Activated naive CD4-positive, alpha-beta T cell treated with anti-CD3 and anti-CD28 coated beads, Interleukin-2, amount 50 U/mL, for 72 hours (primary cell): ENCODE data around the gene AP1AR. TPM values are rescaled to one million over a fixed set of nuclear protein-coding genes. Genes with fewer than 3 reads are reported as not detected.
A peak's percentile ranks its signal among the peaks of the same experiment; 100 is the strongest.
"Not testable (repeated sequence)": the region's sequence is repeated elsewhere in the genome, so short reads cannot be mapped to it uniquely, and the experiment has no call there.

Experiments
- ATAC-seq, 2 donors: fragments of 150-1000 bp; cut with Tn5 transposase; 2 replicates each; pipeline ENCODE4 v1.10.0; 2021; ENCODE audit warnings: mild to moderate bottlenecking in 2 of 2, moderate library complexity in 2 of 2
- DNase-seq, 2 donors: peaks; one replicate each; pipeline ENCODE4 v3.0.0; 2021 to 2022; ENCODE audit warnings: low spot score in 2 of 2
- H3K27ac Mint-ChIP-seq, 2 donors: one replicate each; pipeline ENCODE4 v1.8.0; 2022; ENCODE audit warnings: mild to moderate bottlenecking in 2 of 2, mixed read lengths in 2 of 2
- H3K36me3 Mint-ChIP-seq, 2 donors: one replicate each; pipeline ENCODE4 v1.8.0; 2022; ENCODE audit warnings: mixed read lengths in 2 of 2
- H3K9me3 Mint-ChIP-seq, 2 donors: one replicate each; pipeline ENCODE4 v1.8.0; 2022; ENCODE audit warnings: mixed read lengths in 2 of 2
- total RNA-seq, 2 donors: library from RNA; stranded (reverse); gene quantifications; one replicate each; pipeline ENCODE4 v1.2.3, GENCODE V29; 2022

The AP1AR gene
- total RNA-seq, 2 donors from 2014 or later = 15.0 to 19.2 TPM

DNA sequence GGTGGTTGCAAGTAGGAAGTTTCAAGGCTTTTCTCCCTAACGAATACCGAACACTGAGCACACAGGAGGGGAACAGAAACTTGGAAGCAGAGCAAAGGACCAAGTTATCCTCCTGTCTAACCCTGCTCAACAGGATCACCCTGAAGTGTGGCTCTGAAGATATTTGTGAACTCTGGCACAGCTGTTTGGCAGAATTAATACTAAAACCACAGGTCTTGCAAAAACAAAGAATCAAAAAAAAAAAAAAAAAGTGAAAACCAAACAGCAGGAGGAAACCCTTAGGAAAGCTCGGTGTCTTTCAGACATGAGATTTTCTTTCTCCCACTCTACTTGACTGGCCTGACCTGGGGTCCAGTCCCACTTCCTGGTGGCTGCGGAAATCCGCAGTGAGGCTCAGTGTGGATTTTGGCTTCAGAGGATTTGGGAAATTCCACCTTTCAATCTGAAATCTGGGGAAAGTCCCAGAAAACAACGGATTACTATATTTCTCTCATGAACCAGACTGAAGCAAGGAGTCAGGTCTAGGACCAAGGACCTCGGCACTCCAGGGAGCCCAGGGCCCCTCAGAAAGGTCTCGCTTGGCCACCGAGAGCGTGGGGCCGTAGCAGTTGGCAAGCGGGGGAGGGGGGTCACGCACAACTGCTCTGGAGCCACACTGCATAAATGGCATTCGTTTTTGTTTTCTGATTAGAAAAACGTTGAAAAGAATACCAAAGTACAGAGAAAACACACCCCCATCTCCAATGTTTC is 53.2 kb downstream of the AP1AR start:
- peaks cover 26 to 68% of the 10 kb centered on the region in 2 donors for H3K36me3 Mint-ChIP-seq
- H3K27ac Mint-ChIP-seq = peak overlapping the region; percentile 96 to 97
- H3K9me3 Mint-ChIP-seq = peaks cover 0 to 7% of the 10 kb centered on the region in 2 donors
- ATAC-seq (peak in 1 of 2 donors; percentile 30), DNase-seq (no peak)

DNA sequence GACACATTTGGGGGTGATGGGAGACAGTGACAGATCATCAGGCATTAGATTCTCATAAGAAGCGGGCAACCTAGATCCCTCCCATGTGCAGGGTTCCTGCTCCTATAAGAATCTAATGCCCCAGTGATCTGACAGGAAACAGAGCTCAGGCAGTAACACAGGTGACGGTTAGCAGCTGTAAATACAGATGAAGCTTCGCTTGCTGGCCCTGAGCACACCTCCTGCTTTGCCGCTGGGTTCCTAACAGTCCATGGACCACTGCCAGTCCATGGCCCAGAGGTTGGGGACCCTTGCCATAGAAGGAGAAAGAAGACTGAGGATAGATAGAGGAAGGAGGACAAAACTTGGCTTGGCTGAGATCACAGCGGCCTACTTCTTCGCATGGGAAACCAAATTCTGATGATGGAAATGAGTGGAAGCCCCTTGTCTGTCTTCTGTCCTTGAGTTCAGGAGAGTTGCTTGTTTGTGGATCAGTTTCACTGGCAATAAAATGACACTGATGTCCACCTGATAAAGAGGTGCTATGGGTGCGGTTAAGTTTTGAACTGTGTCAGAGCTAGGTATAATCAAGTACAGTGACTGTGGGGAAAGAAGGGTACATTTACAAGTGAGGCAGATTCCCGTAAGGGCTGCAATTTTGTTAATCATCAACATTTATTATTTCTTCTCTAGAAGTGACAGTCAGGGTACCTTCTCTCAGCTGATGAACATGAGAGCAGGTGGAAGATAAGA is 55.8 kb downstream of the AP1AR start:
- Mint-ChIP-seq H3K27ac (peak overlapping the region; percentile 94 to 96), H3K36me3 (peaks cover 26 to 58% of the 10 kb centered on the region in 2 donors), H3K9me3 (peaks cover 0 to 7% of the 10 kb centered on the region in 2 donors)
- ATAC-seq (no peak), DNase-seq (no peak)

DNA sequence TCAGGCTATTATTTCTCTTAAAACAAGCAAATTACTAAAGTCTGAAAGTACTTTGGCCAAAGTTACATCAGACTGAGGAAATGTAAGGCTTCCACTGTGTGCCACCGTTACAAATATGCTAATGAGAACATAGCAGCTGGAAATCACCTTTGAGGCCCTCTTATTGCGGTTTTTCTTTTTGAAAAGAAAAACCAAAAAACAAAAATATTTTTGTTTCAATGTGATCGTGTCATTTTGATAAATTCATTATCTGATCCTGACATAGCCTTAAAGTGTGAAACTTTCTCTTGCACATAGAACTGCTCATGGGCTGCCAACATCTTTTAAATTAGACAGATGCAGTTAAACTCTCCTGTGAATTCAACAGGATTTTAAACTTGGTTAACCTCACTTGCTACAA is 56.9 kb downstream of the AP1AR start:
- Mint-ChIP-seq H3K9me3 (peaks cover 0 to 7% of the 10 kb centered on the region in 2 donors), H3K27ac (peak overlapping the region; percentile 56 to 78), H3K36me3 (peaks cover 18 to 47% of the 10 kb centered on the region in 2 donors)
- ATAC-seq (peak in 1 of 2 donors; percentile 18), DNase-seq (no peak)

DNA sequence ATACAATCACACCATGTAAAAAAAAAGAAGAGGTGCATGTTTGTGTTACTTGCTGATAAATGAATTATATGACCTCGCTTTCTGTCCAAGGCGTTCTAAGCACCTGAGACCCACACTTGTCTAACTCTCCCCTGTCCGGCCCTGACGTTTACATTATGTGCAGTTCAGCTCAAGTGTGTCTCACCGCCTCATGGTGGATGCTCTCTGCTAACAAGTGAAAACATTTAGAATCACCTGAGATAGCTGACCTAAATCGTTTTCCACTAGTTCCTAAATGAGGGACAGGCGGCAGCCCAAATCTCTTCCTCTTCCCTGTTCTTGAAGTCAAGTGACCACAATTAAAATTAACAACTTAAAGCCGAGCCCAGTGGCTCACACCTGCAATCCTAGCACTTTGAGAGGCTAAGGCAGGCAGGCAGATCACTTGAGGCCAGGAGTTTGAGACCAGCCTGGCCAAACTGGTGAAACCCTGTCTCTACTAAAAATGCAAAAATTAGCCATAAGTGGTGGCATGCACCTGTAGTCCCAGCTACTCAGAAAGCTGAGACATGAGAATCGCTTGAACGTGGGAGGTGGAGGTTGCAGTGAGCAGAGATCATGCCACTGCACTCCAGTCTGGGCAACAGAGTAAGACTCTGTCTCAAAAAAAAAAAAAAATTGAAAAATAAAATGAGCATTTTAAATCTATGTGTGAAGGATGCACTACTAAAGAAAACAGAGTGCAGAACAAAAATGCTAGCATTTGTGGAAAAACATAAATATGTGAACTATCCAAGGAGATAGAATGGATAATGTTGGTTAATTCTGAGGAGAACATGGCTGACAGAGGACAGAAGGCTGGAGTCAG is 58.0 kb downstream of the AP1AR start:
- DNase-seq (no peak), ATAC-seq (no peak)
- Mint-ChIP-seq H3K36me3 (peaks cover 15 to 36% of the 10 kb centered on the region in 2 donors), H3K9me3 (peaks cover 0 to 11% of the 10 kb centered on the region in 2 donors), H3K27ac (peak overlapping the region; percentile 62 to 78)

DNA sequence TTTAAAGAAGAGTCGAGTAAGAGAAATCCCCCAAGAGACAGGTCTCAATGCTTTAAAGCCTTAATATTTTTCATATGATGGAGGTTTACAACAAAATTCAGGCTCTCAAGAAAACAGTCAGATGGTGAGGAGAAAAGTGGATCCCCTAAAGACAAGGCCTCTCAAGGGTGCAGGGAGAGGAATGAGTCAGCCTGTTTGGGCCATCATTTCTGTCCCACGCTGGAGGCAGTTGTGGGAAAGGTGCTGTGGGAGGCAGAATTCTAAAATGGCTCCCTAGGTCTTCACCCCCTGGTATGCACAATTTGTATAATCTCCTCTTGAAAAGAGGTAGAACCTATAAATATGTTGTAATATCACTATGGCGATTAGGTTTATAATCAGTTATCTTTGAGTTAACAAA is 58.8 kb downstream of the AP1AR start:
- H3K36me3 Mint-ChIP-seq = peaks cover 8 to 28% of the 10 kb centered on the region in 2 donors
- DNase-seq = no peak
- peak; percentile 19 to 43 for ATAC-seq
- peaks cover 0 to 11% of the 10 kb centered on the region in 2 donors for H3K9me3 Mint-ChIP-seq
- H3K27ac Mint-ChIP-seq = peak overlapping the region in 1 of 2 donors; percentile 78

DNA sequence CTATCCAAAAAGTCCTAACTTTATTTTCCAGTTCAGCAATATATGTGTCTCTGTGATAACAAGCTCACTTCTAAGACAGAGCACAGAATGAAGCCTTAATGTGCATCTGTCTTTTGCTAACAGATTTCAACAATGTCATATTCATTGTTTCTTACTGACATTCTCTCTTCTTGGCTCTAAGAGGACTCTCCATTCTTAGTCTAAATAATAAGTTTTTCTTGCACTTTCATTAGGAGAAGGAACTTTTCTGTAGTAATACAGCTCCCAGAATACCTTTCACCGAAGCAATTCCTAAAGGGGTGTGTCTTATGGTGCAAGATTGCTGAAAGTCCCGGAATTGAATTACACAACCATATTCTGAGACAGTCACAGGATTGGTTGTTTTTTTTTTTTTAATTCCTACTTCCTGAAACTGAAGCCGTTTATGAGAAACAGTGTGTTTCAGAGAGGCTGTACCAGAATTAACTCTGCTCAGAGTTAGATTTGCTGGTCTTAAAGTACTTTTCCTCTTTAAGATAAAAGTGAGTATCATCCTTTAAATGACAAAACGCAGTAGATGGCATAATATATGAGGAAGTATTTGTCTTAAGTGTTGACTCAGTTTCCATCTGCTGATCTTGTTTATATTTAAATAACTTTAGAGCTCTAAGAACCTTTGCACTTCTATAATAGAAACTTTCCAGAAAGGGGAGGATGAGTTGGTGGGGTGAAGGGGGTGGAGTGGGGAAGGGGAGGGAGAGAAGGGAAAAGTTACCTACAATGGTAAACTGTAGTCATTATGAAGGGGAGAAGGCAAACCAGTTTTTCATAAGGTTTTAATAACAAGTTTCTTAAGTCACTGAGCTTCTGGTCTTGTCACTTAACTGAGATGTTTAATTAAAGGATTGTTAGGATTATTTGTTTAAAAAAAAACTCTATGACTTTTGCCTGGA is 65.6 kb downstream of the AP1AR start, which contains the start of gene ALPK1:
TSS of gene ALPK1 (plus strand) at position 421 of the 932 bp plus-strand sequence.
- Mint-ChIP-seq H3K9me3 (peaks cover 0 to 4% of the 10 kb centered on the region in 2 donors), H3K36me3 (no peaks in the 10 kb centered on the region), H3K27ac (peak within 1 kb of the TSS; percentile 95 to 96)
- DNase-seq = no peak
- peak; percentile 86 to 89 for ATAC-seq

DNA sequence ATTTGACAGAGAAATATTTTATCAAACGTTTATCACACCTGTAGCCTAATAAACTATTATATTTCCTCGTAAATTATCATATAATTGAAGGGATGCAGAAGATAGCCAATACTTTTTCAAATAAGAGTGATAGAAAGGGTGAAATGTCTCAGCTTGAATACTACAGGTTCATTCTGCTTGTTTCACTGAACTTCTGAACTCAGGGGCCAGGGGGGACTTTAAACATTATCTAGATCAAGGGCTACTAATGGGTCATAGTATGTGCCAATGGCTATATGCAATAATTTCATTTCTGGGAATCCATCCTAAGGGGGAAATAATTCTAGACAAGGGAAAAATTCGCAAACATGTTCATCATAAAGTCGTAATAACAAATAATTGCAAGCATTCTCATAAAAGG is 68.1 kb downstream of the AP1AR start:
- Mint-ChIP-seq H3K27ac (no peak overlapping the region), H3K36me3 (no peaks in the 10 kb centered on the region), H3K9me3 (no peaks in the 10 kb centered on the region)
- ATAC-seq (no peak), DNase-seq (no peak)

DNA sequence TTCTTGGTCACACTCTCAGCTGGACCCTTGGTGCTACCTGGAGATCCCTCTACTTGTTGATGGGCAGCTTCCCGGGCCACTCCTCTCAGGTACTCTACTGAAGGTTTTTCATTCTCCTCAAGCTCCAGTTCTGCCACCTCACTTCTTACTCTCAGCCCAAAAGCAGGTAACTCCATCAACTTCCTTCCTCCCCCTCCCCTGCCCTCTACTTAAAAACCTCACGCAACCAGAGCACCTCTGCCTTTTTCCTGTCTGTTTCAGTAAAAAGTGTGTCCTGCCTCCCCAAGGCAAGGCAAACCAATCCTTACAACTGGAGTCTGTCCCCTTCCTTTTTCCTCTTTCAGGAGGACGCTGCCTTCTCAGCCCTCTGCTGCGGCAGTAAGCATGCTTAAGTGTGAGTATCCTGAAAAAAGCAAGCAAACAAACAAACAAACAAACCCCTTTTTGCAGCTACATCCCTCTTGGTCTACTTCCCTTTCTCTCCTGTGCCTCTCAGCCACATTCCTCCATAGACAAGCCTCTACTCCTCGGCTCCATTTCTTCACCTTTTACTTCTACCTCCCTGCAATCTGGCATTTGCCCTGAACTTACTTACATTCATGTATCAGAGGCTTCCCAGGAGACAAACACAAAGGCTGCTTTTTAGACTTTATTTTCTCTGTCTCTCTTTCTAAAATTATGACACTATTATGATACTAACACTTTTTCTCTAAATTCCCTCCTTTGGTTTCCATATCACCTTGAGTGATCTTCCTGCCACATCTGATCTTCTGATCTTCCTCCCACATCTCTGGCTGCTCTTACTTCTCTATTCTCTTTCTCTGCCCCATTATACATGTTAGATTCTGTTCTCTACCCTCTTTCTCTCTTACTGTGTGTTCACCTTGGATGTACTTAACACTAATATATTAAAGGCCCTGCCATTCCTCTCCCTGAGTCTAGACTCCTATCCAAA is 71.0 kb downstream of the AP1AR start:
- Mint-ChIP-seq H3K9me3 (no peaks in the 10 kb centered on the region), H3K36me3 (peaks cover 5 to 11% of the 10 kb centered on the region in 2 donors), H3K27ac (no peak overlapping the region)
- peak; percentile 92 for ATAC-seq
- DNase-seq = no peak

DNA sequence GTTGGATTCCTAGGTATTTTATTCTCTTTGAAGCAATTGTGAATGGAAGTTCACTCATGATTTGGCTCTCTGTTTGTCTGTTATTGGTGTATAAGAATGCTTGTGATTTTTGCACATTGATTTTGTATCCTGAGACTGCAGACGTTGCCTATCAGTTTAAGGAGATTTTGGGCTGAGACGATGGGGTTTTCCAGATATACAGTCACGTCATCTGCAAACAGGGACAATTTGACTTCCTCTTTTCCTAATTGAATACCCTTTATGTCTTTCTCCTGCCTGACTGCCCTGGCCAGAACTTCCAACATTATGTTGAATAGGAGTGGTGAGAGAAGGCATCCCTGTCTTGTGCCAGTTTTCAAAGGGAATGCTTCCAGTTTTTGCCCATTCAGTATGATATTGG is 73.9 kb downstream of the AP1AR start:
- ATAC-seq, H3K27ac Mint-ChIP-seq, H3K9me3 Mint-ChIP-seq, DNase-seq: not testable (repeated sequence)
- H3K36me3 Mint-ChIP-seq = peaks cover 5 to 25% of the 10 kb centered on the region in 2 donors

DNA sequence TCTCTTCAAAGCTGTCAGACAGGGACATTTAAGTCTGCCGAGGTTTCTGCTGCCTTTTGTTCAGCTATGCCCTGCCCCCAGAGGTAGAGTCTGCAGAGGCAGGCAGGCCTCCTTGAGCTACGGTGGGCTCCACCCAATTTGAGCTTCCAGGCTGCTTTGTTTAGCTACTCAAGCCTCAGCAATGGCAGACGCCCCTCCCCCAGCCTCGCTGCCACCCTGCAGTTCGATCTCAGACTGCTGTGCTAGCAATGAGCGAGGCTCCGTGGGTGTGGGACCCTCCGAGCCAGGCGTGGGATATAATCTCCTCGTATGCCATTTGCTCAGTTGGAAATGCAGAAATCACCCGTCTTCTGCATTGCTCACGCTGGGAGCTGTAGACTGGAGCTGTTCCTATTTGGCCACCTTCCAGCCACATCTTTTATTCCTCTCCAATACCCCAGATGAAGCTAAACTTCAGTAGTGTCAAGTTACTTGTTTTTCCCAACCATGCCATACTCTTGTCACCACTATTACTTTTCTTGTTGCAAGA is 77.7 kb downstream of the AP1AR start:
- H3K36me3 Mint-ChIP-seq = peaks cover 5 to 25% of the 10 kb centered on the region in 2 donors
- ATAC-seq, H3K9me3 Mint-ChIP-seq, H3K27ac Mint-ChIP-seq, DNase-seq: not testable (repeated sequence)

DNA sequence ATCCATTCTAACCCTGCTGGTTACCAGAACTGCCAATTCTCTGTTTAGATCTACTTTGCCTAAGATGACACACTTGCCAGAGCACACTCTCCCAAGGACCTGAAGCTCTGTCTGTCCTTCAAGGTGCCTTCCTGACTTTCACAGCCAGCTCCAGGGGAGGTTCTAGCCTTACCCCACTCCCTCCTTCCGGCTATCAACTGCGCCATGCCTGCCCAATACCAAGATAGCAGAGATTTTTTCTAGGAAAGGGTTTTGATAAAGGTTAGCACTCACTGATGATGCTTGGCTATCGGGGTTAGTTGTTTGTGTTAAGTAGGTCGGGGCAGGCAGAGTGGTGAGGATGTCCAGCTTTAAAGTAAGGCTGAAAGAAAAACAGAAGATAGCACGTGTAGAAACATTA is 79.9 kb downstream of the AP1AR start:
- Mint-ChIP-seq H3K27ac (no peak overlapping the region), H3K36me3 (peaks cover 5 to 30% of the 10 kb centered on the region in 2 donors), H3K9me3 (peaks cover 0 to 4% of the 10 kb centered on the region in 2 donors)
- DNase-seq = no peak
- no peak for ATAC-seq

GRCh38 chr4:112312610-112313239 is 81.1 kb downstream of the AP1AR start:
- Mint-ChIP-seq H3K27ac (no peak overlapping the region), H3K9me3 (peaks cover 0 to 4% of the 10 kb centered on the region in 2 donors), H3K36me3 (peaks cover 0 to 20% of the 10 kb centered on the region in 2 donors)
- DNase-seq (no peak), ATAC-seq (no peak)

- ATAC-seq (no peak), DNase-seq (no peak)
- Mint-ChIP-seq H3K9me3 (no peaks in the 10 kb centered on the region), H3K36me3 (peaks cover 0 to 10% of the 10 kb centered on the region in 2 donors), H3K27ac (no peak overlapping the region)
Measured at GRCh38 chr4:112315446-112315845, 83.9 kb downstream of the AP1AR start.

DNA sequence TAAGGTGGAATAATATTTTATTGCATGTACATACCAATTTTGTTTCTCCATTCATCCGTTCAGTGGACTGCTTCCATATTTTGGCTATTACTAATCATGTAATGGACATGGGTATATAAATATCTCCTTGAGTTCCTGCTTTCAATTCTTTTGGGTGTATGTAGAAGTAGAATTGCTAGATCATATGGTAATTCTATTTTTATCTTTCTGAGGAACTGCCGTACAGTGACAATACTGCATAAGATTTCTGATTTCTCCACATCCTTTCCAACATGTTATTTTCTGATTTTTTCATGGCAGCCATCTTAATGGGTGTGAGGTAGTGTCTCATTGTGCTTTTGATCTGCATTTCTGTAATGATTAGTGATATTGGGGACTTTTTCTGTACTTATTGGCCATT is 84.8 kb downstream of the AP1AR start:
- no peak for DNase-seq
- H3K27ac Mint-ChIP-seq = no peak overlapping the region
- no peak for ATAC-seq
- H3K36me3 Mint-ChIP-seq = peaks cover 0 to 10% of the 10 kb centered on the region in 2 donors
- no peaks in the 10 kb centered on the region for H3K9me3 Mint-ChIP-seq
